KMS-11 (cell line): ENCODE results near the gene NID2.

ENCODE experiments used
- H2AFZ ChIP-seq: fragments of 200-600 bp; sonication (generic); 2 replicates; pipeline ENCODE4 v1.6.1; 2016; ENCODE audit warnings: antibody characterized with exemption, mixed run types, low read depth
- H3K27ac ChIP-seq: fragments of 200-600 bp; sonication (generic); 2 replicates; pipeline ENCODE4 v1.6.1; 2016; ENCODE audit warnings: mild to moderate bottlenecking, mixed run types
- H3K27me3 ChIP-seq: fragments of 200-600 bp; sonication (generic); 2 replicates; pipeline ENCODE4 v1.6.1; 2017; ENCODE audit warnings: mild to moderate bottlenecking, low read depth, mixed run types, moderate library complexity; ENCODE audit not compliant: insufficient read depth
- H3K36me3 ChIP-seq: fragments of 200-600 bp; sonication (generic); 2 replicates; pipeline ENCODE4 v1.6.1; 2017; ENCODE audit warnings: mild to moderate bottlenecking, mixed run types; ENCODE audit not compliant: insufficient read depth
- H3K4me1 ChIP-seq: fragments of 200-600 bp; sonication (generic); 2 replicates; pipeline ENCODE4 v1.6.1; 2016; ENCODE audit warnings: mild to moderate bottlenecking, low read depth, mixed run types; ENCODE audit not compliant: poor library complexity, severe bottlenecking
- H3K4me2 ChIP-seq: fragments of 200-600 bp; sonication (generic); 2 replicates; pipeline ENCODE4 v1.7.0; 2016; ENCODE audit warnings: mild to moderate bottlenecking, mixed run types
- H3K4me3 ChIP-seq: fragments of 200-600 bp; sonication (generic); IDR thresholded peaks from 2 replicates; pipeline ENCODE4 v1.6.1; 2017; ENCODE audit warnings: low read depth, low read length, mixed read lengths; ENCODE audit not compliant: insufficient read depth
- H3K79me2 ChIP-seq: fragments of 200-600 bp; sonication (generic); 2 replicates; pipeline ENCODE4 v1.6.1; 2016; ENCODE audit warnings: low read depth, mixed run types; ENCODE audit not compliant: insufficient read depth
- H3K9ac ChIP-seq: fragments of 200-600 bp; sonication (generic); 2 replicates; pipeline ENCODE4 v1.6.1; 2016; ENCODE audit warnings: mild to moderate bottlenecking, mixed run types
- H4K20me1 ChIP-seq: fragments of 200-600 bp; sonication (generic); 2 replicates; pipeline ENCODE4 v1.6.1; 2016; ENCODE audit warnings: mild to moderate bottlenecking, mixed run types; ENCODE audit not compliant: insufficient read depth
- CTCF ChIP-seq: fragments of 200-600 bp; sonication (generic); conservative IDR thresholded peaks from 2 replicates; pipeline ENCODE4 v1.6.1; 2017; ENCODE audit warnings: low read depth, mild to moderate bottlenecking, antibody characterized with exemption, low read length, moderate library complexity, mixed read lengths

Gene NID2

GRCh38 chr14:52106840-52107239 lies 38.0 kb upstream of the NID2 start:
- Histone ChIP-seq H3K4me2 (no peak overlapping the region), H2AFZ (no peak overlapping the region), H4K20me1 (no peaks in the 10 kb centered on the region), H3K4me3 (no peak overlapping the region), H3K27me3 (no peaks in the 10 kb centered on the region), H3K4me1 (no peaks in the 10 kb centered on the region), H3K36me3 (no peaks in the 10 kb centered on the region), H3K79me2 (no peaks in the 10 kb centered on the region), H3K27ac (no peak overlapping the region), H3K9ac (no peak overlapping the region)
- no peak for TF ChIP-seq CTCF

GRCh38 chr14:52103416-52103815 lies 34.6 kb upstream of the NID2 start:
- H4K20me1 ChIP-seq: no peaks in the 10 kb centered on the region
- no peaks in the 10 kb centered on the region for H3K4me1 ChIP-seq
- no peaks in the 10 kb centered on the region for H3K36me3 ChIP-seq
- H3K9ac ChIP-seq: no peak overlapping the region
- H2AFZ ChIP-seq: no peak overlapping the region
- H3K27ac ChIP-seq: no peak overlapping the region
- TF ChIP-seq CTCF: no peak
- no peak overlapping the region for H3K4me3 ChIP-seq
- H3K27me3 ChIP-seq: no peaks in the 10 kb centered on the region
- no peaks in the 10 kb centered on the region for H3K79me2 ChIP-seq
- H3K4me2 ChIP-seq: no peak overlapping the region

GRCh38 chr14:52095794-52096193 lies 26.9 kb upstream of the NID2 start:
- no peak overlapping the region for H3K9ac ChIP-seq
- H3K4me1 ChIP-seq: no peaks in the 10 kb centered on the region
- no peak overlapping the region for H2AFZ ChIP-seq
- no peaks in the 10 kb centered on the region for H3K36me3 ChIP-seq
- H3K4me3 ChIP-seq: no peak overlapping the region
- H4K20me1 ChIP-seq: no peaks in the 10 kb centered on the region
- H3K79me2 ChIP-seq: no peaks in the 10 kb centered on the region
- no peaks in the 10 kb centered on the region for H3K27me3 ChIP-seq
- no peak overlapping the region for H3K27ac ChIP-seq
- H3K4me2 ChIP-seq: no peak overlapping the region
- TF ChIP-seq CTCF: no peak

- H3K79me2 ChIP-seq: no peaks in the 10 kb centered on the region
- H2AFZ ChIP-seq: no peak overlapping the region
- no peak overlapping the region for H3K4me3 ChIP-seq
- H4K20me1 ChIP-seq: no peaks in the 10 kb centered on the region
- H3K27me3 ChIP-seq: no peaks in the 10 kb centered on the region
- H3K4me2 ChIP-seq: no peak overlapping the region
- no peak overlapping the region for H3K27ac ChIP-seq
- H3K9ac ChIP-seq: no peak overlapping the region
- no peak for TF ChIP-seq CTCF
- no peaks in the 10 kb centered on the region for H3K36me3 ChIP-seq
- H3K4me1 ChIP-seq: no peaks in the 10 kb centered on the region
Measured at GRCh38 chr14:52095336-52095735, 26.5 kb upstream of the NID2 start.
